GM21723 (cell line): ENCODE data around the gene WBP2.
"Not testable (repeated sequence)": the region's sequence is repeated elsewhere in the genome, so short reads cannot be mapped to it uniquely, and the experiment has no call there.

Source experiments
- ATAC-seq: cut with Tn5 transposase; IDR thresholded peaks from one replicate; pipeline ENCODE4 v1.9.1; 2021; ENCODE audit warnings: mild to moderate bottlenecking, moderate library complexity; ENCODE audit not compliant: unreplicated experiment

Gene WBP2

DNA sequence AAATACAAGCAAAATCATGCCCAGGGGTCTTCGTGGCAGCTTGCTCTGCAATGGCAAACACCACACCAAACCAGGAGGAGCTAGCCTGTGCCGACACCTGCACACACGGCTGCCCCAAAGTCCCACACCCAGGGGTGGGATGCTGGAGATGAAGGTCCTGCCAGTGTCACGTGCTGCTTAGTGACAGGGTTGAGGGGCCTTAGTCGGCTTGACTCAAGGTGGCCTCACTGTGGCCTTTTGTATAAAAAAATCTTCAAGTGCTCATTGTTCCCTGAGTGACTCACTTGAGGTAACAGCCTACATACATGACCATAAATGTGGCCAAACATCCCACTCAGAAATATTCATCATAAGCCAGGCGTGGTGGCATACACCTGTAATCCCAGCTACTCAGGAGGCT is 34.3 kb upstream of the WBP2 start:
- ATAC-seq: no peak

DNA sequence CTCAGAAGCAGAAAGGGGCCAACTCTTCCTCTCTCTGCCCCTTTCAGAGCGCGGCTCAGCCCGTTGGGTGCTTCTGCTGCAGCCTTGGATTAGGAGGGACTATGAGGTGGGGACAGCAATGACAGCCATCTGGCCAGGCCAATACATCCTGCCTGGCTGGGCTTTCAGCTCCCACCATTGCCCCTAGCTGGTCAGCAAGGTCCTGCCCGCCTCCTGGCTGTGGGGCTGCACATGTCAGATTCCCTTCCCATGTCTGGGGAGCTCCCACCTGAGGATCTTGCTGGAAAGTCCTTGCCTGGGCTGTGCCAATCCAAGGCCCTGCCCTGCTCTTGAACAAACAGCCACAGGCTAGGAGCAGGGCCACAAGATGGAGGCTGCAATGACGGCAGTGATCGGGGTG is 33.3 kb upstream of the WBP2 start:
- no peak for ATAC-seq

DNA sequence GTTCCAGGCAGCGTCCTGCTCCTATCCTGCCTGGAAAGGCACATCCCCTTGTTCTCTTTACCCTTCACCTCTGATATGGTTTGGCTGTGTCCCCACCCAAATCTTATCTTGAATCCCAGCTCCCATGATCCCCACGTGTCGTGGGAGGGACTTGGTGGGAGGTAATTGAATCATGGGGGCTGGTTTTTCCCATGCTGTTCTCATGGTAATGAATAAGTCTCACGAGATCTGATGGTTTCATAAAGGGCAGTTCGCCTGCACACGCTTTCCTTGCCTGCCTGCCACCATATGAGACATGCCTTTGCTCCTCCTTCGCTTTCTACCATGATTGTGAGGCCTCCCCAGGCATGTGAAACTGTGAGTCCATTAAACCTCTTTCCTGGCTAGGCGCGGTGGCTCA is 30.7 kb upstream of the WBP2 start:
- ATAC-seq: not testable (repeated sequence)

DNA sequence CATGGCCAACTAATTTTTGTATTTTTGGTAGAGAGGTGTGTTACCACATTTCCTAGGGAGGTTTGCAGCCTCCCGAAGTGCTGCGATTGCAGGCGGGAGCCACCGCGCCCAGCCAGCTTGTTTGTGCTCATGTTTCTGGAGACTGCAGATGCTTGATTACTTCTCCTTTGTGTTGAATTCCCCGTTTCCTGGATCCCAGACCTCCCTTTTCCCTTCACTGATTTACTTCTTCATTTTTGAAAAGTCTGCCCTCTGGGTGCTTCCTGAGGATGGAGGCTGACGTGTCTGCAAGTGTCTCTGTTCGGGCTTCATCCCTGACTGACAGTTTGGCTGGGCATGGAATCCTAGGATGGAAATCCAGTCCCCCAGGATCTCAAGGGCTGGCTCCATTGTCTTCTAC is 30.3 kb upstream of the WBP2 start:
- no peak for ATAC-seq

DNA sequence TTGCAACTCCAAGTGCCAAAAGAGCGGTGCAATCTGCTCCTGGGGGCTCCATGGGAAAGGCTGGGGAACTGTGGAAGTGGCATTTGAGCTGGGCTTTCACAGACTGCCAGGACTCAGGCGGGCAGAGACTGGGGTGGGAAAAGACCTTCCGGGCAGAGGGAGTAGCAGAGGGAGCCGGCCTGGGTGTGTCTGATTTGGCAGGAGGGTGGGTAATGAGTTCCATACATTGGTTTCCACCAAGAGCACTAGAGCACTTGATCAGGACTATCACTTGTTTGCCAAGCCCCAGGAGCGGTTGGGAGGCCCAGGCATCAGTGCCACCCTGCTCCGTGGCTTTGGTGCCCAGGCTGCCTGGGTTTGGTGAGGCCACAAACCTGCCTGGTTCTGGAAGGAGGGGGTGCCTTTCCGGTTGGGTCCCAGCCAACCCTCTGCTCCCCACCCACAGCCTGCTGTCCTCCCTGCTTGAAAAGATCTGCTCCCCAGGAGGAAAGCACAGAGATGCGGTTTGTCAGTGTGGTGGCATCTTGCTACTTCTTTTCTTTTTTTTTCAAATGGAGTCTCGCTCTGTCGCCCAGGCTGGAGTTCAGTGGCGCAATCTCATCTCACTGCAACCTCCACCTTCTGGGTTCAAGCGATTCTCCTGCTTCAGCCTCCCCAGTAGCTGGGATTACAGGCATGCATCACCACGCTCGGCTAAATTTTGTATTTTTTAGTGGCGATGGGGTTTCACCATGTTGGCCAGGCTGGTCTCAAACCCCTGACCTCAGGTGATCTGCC is 26.7 kb upstream of the WBP2 start:
- ATAC-seq: no peak

DNA sequence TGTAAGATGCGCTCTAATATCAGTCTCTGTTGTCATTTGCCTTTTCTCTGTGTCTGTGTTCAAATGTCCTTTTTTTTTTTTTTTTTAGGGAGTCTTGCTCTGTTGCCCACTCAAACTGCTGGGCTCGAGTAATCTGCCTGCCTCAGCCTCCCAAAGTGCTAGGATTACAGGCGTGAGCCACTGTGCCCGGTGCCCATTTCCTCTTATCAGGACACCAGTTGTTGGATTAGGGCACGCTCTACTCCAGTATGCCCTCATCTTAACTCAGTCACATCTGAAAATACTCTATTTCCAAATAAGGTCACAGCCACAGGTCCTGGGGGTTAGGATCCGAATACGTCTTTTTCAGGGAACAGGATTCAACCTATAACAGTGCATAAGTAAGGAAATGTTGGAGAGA is 25.1 kb upstream of the WBP2 start:
- ATAC-seq: no peak

DNA sequence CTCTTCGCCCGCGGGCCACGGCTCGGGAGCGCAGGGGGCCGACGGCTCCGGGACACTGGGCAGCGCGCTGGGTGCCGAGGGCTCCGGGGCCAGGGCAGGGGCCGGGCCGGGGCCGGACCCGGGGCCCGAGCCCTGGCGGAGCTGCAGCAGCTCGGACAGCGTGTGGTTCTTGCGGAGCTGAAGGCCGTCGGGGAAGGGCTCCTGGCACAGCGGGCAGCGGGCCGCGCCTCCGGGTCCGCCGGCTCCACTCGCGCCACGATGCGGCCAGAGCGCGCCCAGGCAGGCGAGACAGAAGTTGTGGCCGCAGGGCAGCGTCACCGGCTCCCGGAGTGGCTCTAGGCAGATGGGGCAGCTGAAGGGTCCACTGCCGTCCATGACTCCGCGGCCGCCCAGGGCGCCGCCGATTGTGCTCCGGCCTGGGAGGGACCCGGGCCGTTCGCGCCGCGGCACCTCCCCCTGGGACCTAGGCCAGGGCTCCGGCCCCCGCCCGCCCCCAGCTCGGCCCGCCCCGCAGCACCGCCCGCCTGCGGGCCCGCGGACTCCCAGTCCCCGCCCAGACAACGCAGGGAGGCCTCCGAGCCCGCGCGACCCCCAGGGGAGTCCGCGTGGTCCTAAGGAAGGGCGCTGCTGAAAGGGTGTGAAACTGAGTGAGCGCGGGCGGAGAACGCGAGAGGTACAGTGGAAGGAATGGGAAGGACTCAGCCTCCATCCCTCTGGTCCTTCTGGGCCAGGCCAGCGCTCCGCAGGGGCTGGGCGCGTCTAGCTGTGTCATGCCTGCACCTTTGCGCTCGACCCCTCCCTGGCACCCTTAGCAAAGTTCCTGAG is 23.3 kb upstream of the WBP2 start, which contains the start of gene TRIM47:
Gene TRIM47 (minus strand): TSS at position 408 of the 825 bp plus-strand sequence. CDS start 33 bp downstream, at position 375.
- no peak for ATAC-seq

DNA sequence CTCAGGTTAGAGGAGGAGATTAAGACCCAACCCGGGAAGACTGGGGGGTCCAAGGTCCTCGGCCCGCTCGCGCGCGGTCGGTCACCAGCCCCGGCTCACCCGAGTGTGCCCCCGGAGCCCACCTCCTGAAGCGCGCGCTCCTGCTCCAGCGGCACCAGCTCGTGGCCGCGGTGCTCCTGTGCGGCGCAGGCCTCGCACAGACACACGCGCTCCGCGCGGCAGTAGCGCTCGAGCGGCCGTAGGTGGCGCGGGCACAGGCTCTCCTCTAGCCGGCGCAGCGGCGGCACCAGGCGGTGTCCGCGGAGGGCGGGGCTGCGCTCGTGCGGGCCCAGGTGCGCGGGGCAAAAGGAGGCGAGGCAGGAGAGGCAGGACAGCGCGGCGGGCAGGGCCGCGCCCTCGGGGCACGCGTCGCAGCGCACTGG is 22.6 kb upstream of the WBP2 start:
- ATAC-seq: no peak

DNA sequence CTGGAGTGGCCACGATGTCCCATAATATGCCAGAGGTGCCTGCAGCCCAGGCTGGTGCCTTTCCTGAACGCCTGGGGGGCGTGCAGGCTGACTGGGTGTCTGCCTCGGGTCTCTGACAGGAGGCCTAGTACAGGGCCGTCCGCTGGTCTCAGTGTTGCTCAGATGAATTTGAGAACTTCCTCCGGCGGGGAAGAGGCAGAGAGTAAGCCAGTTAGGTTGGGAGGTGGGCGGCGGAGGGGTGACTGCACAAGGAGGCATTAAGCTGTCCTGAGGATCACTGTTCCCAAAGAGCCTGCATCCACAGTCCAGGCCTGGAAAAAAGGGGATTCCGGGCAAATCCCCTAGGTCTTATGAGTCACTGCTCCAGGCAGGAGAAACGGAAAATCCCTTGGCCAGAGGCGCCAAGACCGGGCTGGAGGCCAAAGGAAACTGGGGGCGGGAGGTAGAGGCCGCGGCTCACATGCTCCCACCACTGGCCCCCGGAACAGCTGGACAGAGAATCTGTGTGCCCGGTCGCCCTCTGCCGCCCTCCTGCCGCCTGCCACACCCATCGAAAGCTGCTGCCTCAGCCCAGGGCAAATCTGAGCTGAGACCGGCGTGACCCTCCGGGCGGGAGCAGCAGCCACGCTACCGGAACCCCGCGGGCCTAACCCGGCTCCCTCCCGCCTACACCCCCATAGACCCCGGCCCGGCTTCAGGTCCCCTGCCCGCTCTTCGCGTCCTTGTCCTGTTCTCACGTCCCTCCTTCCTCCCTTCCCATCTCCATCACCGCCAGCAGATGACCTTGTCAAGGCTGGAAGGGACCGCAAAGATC is 22.0 kb upstream of the WBP2 start:
- ATAC-seq: no peak

DNA sequence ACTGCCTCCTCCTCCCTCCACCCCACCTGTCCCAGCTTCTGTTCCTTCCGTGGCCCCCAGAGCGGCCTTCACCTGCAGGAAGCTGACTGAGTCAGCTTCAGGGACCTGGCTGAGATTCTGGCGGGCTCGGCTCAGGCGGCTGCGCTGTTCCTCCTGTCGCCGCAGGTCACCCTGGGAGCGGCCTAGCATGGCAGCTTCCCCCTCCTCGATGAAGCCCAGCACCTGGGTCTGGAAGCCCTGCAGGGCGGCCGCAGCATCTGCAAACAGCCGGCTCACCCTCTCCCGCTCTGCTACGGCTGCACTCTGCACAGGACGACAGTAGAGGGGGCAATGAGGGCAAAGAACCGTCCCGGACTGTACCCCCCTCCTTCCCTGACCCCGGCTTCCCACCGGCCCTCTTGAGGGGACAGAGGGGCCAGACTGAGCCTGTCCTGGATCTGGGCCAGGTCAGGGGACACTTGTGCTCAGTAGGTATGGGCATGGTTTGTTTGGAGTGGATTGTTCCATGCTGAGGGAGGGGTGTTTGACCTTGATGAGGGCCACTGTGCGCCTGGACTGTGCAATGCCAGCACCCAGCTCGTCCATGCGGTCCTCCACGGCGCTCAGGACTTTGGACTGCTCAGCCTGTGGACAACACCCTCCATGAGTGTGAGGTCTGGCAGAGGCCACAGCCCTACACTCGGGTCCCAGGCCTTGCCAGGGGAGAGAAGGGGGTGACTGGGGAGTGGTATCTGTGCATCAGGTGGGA is 21.2 kb upstream of the WBP2 start:
- ATAC-seq: no peak

DNA sequence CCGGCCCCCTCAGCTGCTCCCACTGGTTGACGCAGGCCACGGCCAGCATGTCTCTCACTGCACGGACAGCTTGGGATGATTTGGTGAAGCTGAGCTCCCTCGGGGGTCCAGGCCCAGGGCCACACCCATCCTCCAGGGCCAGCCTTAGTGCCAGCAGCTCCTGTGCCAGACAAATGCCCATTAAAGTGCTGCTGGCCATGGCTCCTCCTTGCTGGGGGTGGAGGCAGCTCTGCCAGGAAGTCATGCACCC is 20.7 kb upstream of the WBP2 start:
- ATAC-seq: no peak

DNA sequence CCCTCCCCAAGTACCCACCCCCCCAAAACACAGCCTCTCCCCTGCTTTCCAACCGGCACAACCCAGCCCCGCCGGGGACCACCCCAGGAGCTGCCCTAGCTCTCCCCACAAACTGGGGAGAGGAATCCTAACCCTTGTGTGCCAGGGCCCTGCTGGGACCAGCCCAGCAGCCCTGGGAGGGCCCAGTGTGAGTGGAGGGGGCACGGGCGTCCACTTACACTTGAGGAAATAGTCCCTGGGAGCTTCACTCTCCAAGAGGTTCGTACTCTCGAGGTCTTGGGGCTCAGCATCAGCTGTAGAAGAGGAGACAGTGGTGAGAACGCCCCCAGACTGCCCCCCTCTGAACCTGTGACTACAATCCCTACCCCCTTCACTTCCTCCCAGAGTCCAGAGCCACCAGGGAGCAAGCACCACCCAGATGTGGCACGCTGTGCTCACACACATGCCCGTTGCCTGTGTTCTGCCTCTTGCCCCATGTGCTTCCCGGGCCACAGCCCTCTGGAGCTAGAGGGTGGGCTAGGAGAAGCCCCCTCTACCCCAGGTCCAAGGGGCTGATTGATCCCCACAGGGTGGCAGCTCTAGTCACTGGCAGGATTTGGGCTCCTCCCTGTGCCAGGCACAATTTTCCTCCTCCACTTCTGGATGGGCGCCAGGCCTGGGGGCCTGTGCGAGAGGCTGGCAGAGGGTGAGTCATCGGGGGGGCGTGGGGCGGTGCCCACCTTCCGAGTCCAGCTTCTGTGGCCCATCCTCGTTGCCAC is 20.2 kb upstream of the WBP2 start:
- no peak for ATAC-seq

DNA sequence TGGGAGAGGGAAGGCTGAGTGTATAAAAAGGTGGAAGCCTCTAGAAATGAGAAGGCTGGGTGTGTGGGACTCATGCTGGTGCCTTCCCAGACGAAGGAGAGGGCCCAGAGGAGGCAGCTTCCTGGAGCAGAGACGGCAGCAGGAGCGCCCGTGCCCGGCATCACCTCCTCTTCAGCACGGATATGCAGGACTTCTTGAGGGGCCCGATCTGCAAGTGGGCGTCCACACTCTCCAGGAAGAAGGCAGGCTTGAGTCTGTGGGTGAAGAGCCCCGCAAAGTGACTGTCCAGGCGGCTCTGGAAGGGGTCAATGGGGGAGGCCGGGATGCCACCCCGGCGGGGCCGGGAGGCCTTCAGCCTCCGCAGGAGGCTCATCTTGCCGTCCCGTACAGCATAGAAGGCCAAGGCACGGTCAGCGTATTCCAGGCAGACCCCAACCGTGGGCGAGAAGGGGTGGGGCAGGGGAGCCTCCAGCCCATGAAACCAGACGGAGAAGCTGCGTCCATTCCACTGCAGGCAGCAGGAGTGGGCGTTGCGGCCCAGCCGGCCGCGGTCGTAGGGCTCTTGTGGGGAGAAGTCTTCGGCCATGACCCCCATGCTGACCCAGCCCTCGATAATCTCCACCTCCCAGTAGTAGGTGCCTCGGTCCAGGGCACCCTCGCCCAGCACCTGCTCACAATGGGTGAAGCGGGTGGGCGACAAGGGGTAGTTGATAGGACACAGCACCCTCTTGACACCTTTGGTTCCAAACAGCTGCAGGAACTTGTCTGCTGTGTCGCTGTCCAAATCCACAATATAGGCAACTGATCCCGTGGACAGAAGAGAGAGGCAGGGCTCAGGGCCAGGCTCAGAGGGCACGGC is 19.4 kb upstream of the WBP2 start:
- no peak for ATAC-seq

DNA sequence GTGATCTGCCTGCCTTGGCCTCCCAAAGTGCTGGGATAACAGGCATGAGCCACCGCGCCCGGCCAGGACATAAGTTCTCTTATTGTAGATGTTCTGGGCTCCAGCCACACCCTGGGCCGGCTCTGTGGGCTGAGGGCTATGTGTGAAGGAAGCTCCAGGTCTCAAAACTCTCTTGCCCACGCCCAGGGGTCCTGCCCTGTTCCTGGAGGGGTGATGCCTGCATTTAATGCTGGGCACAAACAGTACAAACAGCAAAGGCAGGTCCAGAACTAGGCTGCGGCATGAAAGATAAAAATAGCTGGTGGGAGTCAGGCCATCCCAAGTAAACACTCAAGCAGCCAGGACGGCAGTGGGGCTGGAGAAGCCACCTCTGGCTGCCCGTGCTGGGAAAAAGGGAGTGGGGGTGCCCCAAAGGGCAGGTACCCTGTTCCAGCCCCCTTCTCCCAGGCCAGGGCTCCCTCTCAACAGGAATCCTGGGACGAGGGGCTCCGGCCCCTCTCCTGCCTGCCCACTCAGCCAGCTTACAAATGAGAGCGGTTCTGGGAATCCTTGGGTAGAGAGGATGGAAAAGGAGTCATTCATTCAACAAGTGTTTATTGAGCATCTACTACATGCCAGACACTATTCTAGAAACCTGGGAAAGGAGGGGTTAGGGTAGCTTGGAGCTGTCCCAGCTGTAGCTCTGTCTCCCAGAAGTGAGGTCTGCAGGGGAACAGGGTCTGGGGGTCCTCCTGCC is 18.6 kb upstream of the WBP2 start:
- ATAC-seq: no peak

DNA sequence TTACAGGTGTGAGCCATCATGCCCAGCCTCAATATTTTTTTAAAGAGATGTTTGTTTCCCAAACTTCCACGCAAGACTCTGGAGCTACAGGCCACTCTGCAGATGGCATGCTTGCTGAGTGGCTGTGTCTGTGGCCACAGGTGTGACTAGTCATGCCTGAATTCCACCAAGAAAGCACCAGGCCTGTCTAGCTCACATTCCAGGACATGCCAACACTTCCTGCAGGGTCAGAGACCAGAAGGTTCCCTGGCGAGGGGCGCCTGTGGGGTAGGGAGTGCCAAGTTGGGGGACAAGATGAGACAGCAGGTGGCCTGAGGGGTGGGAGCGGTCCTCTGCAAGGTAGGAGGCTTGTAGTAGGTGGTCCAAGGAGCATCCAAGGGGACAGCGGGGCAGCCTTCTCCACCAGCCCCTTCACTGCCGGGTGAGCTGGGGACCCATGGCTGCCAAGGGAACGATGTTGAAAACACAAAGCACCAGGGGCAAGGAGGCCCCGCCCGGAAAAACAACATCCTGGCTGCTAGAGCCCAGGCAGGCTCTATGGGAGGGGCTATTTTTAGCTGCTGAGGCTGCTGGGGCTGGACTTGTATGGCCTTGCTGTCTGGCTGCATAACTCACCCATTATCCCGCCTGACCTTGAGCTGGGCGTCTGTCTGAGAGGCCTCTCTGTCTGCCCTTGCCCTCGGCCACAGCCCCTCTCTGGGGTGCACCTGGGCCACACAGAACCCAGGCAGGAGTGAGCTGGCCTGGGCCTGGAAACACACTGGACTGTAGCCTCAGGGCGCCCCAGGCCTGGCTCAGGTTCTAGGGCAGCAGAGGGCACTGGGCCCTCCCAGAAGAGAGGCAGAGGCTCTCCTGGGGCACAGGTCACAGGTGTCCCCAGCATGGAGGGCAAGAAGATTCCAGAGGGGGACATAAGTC is 17.6 kb upstream of the WBP2 start:
- no peak for ATAC-seq

DNA sequence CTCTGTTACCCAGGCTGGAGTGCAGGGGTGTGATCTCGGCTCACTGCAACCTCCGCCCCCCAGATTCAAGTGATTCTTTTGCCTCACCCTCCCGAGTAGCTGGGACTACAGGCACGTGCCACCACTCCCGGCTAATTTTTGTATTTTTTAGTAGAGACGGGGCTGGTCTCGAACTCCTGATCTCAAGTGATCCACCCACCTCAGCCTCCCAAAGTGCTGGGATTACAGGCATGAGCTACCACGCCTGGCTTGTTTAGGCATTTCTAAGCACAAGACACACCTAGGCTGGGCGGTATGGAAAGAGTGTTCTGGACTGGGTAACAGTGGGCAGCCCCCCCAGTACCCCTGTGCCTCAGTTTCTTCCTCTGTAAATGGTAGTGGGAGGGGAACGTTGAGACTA is 15.1 kb upstream of the WBP2 start:
- not testable (repeated sequence) for ATAC-seq

DNA sequence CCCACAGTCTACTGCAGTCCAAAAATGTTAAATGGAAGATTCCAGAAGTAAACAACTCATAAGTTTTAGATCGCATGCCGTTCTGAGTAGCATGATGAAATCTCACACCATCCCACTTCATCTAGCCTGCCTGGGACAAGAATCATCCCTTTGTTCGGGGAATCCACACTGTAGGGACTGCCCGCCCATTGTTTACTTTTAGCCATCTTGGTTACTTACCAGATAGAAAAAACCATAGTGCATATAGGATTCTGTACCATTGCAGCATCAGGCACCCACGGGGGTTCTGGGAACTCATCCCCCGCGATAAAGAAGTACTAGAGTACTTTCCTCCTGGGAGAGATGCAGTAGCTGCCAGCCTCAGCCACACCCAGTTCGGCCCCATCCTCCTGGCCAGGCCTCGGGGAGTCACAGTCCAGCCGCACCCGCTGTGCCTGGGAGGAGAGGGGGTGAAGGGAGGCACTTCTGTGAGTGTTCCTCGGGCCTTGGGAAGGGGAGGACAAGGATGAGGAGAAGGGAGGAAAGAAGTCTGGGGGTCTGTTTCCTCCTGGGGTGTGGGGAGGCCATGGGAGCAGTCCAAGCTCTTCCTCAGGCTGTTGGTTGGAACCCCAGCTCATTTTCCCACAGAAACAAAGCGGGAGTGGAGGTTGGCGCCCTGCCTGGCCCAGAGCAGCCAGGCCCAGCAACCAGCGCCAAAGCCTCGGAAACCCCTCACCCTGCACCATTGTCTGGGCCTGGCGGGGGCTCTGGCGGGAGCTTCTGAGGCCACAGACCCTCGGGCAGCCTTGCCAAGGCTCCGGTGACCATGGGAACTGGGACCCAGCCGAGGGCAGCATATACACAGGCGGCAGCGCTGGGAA is 14.4 kb upstream of the WBP2 start:
- no peak for ATAC-seq
